ENCODE results near the gene AZGP1. TPM values are rescaled to one million over a fixed set of nuclear protein-coding genes. Genes with fewer than 3 reads are reported as not detected.
"Not testable (repeated sequence)": the region's sequence is repeated elsewhere in the genome, so short reads cannot be mapped to it uniquely, and the experiment has no call there.

The AZGP1 gene
- total RNA-seq, 4 donors from 2014 or later = 68.7 to 182 (median 111) TPM

- Histone ChIP-seq H3K27me3 (no peaks in the 10 kb centered on the region), H3K27ac (peak overlapping the region; percentile 57 to 85 (median 70)), H3K4me1 (peaks cover 0 to 21% (median 4%) of the 10 kb centered on the region in 4 donors), H3K4me3 (peak overlapping the region; percentile 27 to 60 (median 52)), H3K36me3 (no peaks in the 10 kb centered on the region), H3K9me3 (no peaks in the 10 kb centered on the region)
- TF ChIP-seq CTCF (IDR thresholded peaks at IDR 0.05) (no peak), EP300 (IDR thresholded peaks at IDR 0.05) (no peak), POLR2A (IDR thresholded peaks at IDR 0.05) (no peak)
- WGBS, 2 donors = 73 to 74% methylated on average over 15 of the region's 15 CpGs
- DNase-seq (ENCODE audit: low spot score in 2 of 2) = no peak
These were observed 21.1 kb upstream of the AZGP1 start for GRCh38 chr7:99996755-99997544.

- WGBS, 2 donors = 84 to 88% methylated on average over 8 of the region's 8 CpGs
- H3K27ac ChIP-seq = no peak overlapping the region
- H3K9me3 ChIP-seq = no peaks in the 10 kb centered on the region
- H3K4me3 ChIP-seq = no peak overlapping the region
- H3K27me3 ChIP-seq = no peaks in the 10 kb centered on the region
- no peaks in the 10 kb centered on the region for H3K36me3 ChIP-seq
- peaks cover 0 to 32% (median 4%) of the 10 kb centered on the region in 4 donors for H3K4me1 ChIP-seq
- TF ChIP-seq POLR2A (IDR thresholded peaks at IDR 0.05) (no peak), EP300 (IDR thresholded peaks at IDR 0.05) (no peak), CTCF (IDR thresholded peaks at IDR 0.05) (no peak)
- DNase-seq (ENCODE audit: low spot score in 2 of 2) = no peak
These were observed 19.0 kb upstream of the AZGP1 start for GRCh38 chr7:99994819-99995218.

GRCh38 chr7:99992330-99993038 is 16.7 kb upstream of the AZGP1 start:
- DNase-seq (ENCODE audit: low spot score in 2 of 2) = no peak
- H3K27ac ChIP-seq = no peak overlapping the region
- TF ChIP-seq POLR2A (IDR thresholded peaks at IDR 0.05) = no peak
- no peak for TF ChIP-seq CTCF (IDR thresholded peaks at IDR 0.05)
- no peak for TF ChIP-seq EP300 (IDR thresholded peaks at IDR 0.05)
- no peaks in the 10 kb centered on the region for H3K36me3 ChIP-seq
- no peaks in the 10 kb centered on the region for H3K27me3 ChIP-seq
- no peak overlapping the region for H3K4me3 ChIP-seq
- 67 to 76% methylated on average over 21 of the region's 21 CpGs for WGBS, 2 donors
- peaks cover 0 to 25% (median 4%) of the 10 kb centered on the region in 4 donors for H3K4me1 ChIP-seq
- H3K9me3 ChIP-seq = no peaks in the 10 kb centered on the region

GRCh38 chr7:99991543-99991942 is 15.7 kb upstream of the AZGP1 start:
- not testable (repeated sequence) for H3K27me3 ChIP-seq; H3K27ac ChIP-seq; H3K36me3 ChIP-seq; H3K4me3 ChIP-seq; H3K9me3 ChIP-seq; DNase-seq (ENCODE audit: low spot score in 2 of 2)
- 62 to 74% methylated on average over 6 of the region's 6 CpGs for WGBS, 2 donors
- peaks cover 0 to 18% (median 0%) of the 10 kb centered on the region in 4 donors for H3K4me1 ChIP-seq

GRCh38 chr7:99990460-99990852 is 14.6 kb upstream of the AZGP1 start:
- peak overlapping the region in 2 of 4 donors; percentile 23 to 24 for H3K4me3 ChIP-seq
- no peak for DNase-seq (ENCODE audit: low spot score in 2 of 2)
- WGBS, 2 donors = 16 to 26% methylated on average over 14 of the region's 14 CpGs
- no peaks in the 10 kb centered on the region for H3K27me3 ChIP-seq
- H3K36me3 ChIP-seq = no peaks in the 10 kb centered on the region
- H3K9me3 ChIP-seq = no peaks in the 10 kb centered on the region
- H3K4me1 ChIP-seq = peaks cover 0 to 18% (median 0%) of the 10 kb centered on the region in 4 donors
- TF ChIP-seq EP300 (IDR thresholded peaks at IDR 0.05) (no peak), POLR2A (IDR thresholded peaks at IDR 0.05) (no peak), CTCF (IDR thresholded peaks at IDR 0.05) (no peak)
- H3K27ac ChIP-seq = no peak overlapping the region
